ENCODE measurements around the gene CLRN1.

CLRN1 gene

DNA sequence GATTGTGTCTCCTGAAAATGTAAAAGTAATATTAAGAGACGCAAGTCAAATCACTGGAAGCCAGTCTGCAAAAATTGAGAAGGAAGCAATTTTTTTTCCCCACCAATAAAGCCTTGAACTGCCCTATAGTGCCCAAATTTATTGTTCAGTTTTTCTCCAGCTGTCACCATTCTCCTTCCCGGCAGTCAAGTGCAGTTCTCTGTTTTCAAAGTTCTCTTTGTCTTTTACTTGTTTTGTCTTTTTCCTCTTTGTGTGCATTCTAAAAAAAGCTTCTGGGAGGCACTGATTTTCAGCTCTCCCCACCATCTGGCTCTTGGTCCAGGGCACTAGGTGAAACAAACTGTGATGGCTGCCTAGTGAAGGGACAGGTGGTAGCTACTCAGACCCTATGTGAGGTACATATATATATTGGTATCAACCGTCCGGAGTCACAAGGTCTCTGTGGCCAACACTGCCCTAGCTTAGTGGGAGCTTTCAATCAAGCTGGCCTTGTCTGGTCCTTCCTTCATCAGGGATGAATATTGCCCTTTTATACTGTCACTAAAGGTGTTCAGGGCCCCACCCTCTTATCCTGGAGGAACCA is 6.1 kb upstream of the CLRN1 start:
- intact Hi-C loops (cut with DNase I) = no loop called here
- no peak for DNase-seq

DNA sequence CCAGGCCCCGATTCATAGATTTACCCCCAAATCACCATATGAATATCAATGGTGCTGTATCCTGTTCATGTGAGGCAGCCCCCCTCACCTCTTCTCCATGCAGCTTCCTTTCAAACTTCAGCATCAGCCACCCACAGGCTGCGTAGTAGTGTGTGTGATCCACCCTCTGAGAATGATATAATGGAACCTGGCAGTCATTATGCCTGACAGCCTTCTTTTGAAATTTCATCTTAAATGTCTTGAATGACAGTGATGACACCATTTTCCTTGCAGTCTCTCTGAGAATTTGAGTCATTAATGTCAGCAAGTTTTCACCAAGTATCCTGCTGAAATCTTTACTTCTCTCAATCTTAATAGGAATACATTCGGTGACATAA is 3.5 kb upstream of the CLRN1 start:
- intact Hi-C loops (cut with DNase I) = no loop called here
- DNase-seq = no peak

DNA sequence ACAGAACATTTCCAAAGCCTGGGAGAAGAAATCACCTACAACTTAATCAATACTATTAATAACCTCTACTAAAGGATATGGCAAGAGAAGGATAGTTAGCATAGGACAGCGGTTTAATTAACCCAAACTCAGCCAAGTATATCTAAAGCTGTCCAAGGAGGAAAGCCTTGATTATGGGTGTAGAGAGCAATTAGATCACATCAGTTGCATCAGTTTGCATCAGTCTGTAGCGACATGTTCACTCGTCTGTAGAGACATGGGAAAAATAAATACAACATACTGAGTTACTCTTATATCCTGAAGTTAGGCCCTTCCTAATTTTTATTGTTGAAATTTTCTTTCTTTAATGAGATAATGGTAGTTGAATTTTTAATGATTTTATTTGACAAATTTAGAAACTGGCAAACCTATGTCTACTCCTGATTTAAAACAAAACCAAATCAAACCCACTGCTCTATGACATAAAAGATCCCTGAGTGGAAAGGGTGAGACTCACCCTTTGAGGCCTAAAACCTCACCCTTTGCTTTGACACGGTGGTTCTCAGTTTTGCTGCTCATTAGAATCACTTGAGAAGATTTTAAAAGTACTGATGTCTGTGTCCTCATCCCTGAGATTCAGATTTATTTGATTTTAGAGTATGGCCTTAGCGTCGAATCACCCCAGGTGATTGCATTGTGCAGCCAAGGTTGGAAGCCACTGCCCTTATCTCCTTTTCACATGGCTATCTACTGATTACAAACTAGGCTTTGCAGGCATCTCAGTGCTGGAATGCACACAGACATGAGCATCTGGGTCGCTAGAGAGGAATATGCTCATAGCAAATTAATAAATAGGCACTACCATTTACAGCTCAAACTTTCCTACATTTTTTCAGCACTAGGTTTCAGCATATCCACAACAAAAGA is 2.8 kb upstream of the CLRN1 start:
- no peak for DNase-seq
- intact Hi-C loops (cut with DNase I) = no loop called here

DNA sequence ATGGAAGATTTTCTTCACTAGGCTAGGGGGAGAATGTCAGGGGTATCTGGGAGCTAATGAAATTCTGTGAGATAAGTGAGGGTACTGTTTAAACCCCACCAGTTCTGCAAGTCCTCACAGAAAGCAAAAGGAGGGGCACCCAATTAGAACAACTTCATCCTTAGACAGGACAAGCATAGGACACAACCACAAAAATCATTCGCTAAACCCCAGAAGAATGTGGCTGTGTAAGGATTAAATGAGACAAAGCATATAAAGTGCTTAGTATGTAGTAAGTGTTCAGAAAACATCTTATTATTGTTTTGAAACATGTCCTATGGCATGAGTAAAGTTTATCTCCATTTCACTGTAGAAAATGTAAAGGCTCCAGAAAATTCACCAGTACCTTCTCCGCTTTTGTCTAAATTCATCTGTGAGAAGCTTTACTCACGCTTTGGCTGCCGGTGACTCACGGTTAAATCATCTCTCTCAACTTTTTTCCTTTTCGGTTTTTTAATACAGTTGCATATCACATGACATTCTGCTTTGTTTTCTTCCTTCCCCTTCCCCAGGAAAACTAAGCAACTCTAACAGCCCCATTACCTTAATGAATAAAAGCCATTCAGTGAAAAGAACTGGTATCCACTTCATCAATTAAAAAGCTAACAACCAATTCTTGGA is 1.7 kb downstream of the CLRN1 start:
- intact Hi-C loops (cut with DNase I) = no loop called here
- DNase-seq = no peak

DNA sequence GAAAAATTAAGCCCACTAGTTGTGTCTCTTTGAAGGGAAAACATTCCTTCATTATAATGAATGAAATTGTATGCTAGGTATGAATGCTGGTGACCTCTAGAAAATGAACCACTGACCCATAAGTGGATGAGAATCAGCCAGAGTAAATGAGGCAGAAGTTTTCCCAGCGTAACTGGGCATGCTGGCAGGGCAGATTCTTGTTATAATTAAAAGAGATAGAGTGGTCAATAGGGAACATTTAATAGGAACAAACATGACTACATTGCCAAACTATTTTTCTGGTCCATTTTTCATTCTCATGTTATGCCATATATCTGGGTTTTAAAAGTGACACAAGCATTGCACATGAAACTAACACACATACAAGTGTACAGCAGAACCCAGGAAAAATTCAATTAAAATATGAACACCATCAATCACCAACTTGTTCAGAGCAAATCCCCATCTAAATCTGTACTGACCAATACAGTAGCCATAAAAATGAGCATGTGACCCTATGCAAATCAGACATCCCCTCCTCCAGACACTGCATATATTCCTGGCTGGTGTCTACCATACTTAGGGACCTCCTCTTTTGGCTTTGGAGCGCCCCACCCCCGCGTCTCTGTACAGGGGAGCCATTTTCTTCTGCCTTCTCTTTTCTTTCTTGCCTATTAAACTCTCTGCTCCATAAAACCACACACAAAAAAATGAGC is 4.0 kb downstream of the CLRN1 start:
- intact Hi-C loops (cut with DNase I) = no loop called here
- DNase-seq = no peak

DNA sequence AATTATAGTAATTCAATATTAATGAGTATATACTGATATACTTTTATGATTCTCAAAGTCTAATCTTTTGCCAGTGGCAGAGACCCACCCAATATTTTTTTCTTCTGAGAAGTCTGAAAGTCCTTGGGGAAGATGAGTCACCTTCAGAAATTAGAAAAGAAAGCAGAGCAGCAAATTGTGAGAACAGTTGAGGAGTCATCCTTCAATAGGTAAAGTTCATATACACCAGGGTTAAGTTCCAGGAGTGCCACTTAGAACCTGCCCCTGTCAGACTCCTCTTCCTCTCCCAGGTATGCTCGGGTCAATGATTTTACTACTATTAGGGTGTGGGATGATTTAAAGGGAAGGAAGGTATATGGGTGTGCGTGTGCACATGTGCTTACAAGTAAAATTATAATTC is 7.1 kb downstream of the CLRN1 start:
- DNase-seq = no peak
- intact Hi-C loops (cut with DNase I) = no loop called here

DNA sequence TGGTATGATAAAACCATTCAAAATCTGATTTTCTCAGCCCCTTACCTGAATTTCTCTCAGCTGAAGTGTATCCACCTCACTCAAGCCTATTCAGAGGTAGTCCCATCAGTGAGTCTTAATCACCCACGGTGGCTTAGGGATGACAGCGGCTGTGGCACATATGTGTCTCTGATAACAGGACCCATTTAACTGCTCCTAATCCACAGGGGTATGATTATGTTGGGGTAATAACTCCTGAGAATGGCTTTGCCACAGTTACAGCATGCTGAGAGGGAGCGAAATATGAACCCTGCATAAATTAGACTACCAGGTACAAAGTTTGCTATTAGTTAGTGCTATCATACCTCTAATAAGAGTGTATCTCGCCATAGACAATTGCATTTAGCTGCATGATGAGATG is 10.6 kb downstream of the CLRN1 start:
- intact Hi-C loops (cut with DNase I) = no loop called here
- DNase-seq = no peak

DNA sequence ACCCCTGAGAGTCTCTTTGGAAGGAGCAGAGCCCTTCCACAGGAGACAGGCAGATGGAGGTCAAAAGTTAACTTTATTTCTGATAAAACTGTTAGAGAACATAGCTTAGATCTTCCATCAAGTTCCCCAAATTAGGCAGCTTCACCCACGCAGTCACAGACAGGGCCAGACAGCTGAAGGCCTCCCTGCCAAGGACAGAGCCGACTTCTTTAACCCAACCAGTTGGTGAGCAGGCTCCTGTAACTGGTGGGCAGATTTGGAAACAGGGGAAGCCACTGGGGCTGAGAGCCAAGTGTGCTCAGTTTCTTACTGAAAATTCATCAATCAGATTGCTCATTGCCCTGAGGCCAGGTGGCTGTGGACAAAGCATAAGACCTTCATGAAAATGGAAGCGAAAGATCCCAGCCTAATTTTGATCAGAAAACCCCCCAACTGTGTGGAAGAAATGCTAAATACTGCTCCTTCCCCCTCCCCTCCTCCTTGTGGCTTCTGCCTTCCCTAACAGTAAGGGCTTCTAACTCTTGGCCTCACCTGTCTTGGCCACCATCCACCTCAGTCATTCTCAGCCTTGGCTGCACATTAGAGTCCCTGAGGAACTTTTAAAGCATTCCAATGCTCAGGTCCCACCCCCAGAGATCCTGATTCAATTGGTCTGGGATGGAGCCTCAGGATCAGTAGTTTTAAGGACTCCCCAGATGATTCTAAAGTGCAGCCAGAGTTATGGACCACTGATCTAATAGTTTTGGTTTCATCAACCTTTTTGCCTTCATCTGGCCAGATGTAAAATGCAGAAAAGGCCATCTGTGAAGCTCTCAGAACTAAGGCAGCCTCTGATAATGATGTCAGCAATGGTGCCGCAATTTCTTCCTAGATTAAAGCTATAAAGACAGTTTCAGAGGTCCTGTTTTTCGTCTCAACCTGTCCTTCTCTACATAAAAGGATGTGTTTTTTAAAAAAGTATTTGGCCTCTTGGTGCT is 11.5 kb downstream of the CLRN1 start:
- intact Hi-C loops (cut with DNase I) = no loop called here
- no peak for DNase-seq

DNA sequence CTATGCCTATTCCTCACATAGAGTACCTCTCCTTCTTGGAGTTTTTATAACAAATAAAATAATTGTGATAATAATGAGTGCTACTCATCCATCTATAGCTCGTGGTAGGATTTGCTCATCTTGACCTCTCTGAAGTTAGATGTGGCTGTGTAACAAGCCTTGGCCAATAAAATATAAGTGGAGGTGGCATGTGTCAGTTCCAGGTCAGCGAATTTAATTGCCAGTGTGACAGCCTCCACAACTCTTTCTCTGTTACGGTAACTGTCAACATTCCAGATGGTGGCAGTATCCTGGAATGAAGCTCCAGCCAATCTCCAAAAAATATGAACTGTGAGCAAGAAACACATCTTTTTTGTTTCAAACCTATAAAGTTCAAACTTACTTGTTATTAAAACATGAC is 13.8 kb downstream of the CLRN1 start:
- no peak for DNase-seq
- intact Hi-C loops (cut with DNase I) = no loop called here

DNA sequence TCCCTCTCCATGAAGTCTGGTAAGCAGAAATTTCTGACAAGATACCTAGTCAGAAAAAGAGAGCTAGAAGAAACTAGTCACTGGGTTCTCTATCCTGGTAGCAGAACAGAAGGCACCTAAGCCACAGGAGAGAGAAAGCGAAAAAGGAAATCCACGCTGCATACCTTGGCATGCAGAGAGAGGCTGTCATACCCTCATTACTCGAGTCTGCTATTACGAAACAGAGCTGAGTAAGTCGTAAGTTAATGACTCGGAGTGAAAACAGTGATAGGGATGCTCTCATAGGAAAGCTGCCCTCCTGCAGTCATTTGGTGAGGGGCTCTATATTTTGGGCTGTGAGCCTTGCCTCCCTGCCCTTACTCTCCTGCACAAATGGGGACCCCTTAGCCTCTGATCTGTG is 16.2 kb downstream of the CLRN1 start:
- intact Hi-C loops (cut with DNase I) = no loop called here
- no peak for DNase-seq

DNA sequence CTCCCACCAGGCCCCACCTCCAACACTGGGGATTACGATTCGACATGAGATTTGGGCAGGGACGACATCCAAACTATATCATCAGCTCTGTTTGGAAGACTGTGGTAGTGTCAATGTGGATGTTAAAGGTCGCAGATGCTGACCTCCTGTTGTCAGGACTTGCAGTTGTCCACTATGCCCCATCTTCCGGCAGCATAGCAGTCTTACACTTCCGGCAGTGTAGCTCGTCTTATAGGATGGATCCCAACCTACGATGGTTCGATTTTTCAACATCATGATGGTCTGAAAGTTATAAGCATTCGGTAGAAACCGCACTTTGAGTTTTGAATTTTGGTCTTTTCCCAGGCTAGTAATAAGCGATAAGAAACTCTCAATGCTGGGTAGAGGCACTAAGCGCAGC is 20.6 kb downstream of the CLRN1 start:
- intact Hi-C loops (cut with DNase I) = no loop called here
- DNase-seq = no peak

DNA sequence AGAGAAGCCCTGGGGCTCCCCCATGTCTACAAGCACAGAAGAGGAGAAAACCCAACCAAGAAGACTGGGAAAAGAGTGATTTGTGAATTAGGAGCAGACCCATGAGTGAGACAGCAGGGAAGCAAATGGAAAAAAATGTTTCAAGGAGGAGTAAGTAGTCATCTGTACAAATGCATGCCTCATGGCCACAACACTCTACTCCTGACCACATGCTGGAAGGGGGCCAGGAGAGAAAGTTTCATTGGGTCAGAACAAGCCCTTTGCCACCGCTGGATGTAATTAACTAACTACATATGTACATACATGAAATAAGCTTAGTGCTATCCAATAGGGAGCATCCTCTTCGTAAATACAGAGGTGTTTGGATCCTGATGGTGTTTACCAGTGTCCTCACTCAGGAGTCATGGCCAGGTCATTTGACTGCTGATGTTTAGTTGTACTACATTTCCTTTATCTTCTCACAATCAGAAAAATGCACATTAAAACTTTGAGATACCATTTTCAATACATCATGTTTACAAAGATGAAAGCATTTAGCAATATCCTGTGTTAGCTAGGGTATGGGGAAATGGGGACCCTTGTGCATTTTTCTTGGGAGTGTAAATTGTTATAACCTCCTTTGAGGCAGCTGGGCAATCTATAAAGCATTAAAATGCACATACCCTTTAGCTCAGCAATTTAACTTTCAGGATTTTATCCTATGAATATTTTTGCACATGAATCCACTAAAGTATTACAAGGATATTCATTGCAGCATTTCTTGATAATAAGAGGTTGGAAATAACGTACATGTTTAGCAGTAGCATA is 27.1 kb downstream of the CLRN1 start:
- intact Hi-C loops (cut with DNase I) = no loop called here
- no peak for DNase-seq

DNA sequence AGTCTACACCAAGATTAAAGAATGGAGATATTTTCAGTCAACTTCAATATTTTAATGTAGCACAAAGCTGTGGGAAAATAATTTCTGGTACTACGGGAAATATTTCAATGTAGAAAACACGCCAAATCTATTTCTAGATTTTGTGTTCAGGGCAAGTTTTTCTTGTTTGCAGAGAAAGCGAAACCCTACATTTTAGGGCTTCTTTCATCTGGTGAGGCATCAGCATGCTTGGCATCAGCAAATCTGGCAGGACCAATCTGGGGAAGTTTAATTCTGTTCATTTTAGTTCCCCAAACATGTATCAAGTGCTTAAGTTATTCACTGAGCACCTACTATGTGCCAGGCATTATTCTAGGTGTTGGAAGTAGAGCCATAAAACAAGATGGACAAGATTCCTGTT is 30.3 kb downstream of the CLRN1 start:
- intact Hi-C loops (cut with DNase I) = no loop called here
- DNase-seq = no peak

DNA sequence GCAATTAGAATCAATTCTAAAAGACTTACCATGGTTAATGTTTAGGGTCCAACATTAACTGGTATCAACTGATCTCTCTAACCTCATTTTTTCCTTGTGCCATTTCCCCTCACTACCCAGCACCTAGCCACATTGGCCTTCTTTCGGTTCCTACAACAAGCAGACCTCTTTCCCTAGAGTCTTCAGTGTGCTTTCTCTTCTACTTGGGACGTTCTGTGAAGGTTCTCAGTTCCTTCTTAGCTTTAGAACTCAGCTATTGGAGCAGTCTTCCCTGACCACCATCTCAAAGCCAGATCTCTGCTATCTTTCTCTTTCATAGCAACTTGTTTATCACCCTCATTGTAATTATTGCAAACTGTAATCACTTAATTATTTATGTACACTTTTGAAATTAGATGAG is 35.8 kb downstream of the CLRN1 start:
- intact Hi-C loops (cut with DNase I) = no loop called here
- no peak for DNase-seq

DNA sequence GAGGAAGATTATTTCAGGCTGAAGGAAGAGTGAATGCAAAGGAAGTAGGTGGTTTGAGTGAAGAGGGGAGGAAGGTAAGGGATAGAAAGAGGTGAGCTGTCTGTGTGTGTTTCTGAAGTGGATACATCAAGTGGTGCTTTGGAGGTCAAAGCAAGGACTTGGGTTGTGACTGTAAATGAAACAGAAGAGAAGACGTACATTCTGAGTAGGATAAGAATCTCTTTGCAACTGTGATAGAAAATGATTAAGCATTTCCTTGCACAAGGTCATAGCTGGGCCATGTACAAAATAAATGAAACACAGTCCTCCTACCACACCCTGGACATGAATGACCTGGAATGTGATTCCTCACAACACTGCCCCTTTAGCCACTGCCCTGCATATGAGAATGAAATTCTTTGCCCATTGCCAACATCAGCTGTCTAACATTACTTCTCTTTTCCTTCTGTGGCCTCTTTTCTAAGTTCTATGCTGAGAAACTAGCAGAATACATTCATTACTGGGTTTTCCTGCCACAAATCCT is 39.0 kb downstream of the CLRN1 start:
- no peak for DNase-seq
- intact Hi-C loops (cut with DNase I) = no loop called here

DNA sequence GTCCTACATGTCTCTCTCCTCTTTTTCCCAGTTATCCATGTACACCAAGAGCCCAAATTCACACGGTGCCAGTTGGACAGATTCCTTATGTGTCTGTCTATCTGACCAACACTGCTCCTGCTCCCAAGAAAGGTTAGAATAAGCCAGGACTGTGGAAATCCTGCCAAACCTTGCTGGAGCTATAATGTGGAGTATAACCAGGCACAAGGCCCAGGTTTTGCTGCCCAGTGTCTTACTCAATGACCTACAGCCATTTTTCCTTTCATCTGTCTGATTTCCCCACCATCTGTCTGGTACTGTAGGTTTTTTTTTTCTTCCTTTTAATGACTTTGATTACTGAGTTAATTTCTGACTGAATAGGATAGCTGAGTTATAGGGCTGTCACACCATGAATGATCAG is 40.8 kb downstream of the CLRN1 start:
- no peak for DNase-seq
- intact Hi-C loops (cut with DNase I) = no loop called here

DNA sequence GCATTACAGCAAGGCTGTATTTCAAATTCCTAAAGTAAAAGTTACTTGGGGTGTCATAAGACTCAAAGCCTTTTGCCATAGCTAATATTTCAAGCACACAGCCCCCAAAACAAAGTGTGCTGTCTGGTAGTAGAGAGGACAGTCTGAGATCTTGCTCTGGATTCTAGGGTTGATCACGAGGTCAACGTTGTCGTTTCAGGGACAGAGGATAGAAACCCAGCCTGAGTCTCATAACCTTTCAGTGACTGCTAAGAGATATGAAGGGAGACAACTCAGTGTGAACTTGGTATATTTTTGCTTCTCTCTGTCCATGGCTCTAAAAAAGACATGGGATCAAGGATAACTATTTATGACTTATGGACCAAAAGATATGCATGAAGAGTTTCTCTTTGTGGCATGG is 41.7 kb downstream of the CLRN1 start:
- no peak for DNase-seq
- intact Hi-C loops (cut with DNase I) = no loop called here

DNA sequence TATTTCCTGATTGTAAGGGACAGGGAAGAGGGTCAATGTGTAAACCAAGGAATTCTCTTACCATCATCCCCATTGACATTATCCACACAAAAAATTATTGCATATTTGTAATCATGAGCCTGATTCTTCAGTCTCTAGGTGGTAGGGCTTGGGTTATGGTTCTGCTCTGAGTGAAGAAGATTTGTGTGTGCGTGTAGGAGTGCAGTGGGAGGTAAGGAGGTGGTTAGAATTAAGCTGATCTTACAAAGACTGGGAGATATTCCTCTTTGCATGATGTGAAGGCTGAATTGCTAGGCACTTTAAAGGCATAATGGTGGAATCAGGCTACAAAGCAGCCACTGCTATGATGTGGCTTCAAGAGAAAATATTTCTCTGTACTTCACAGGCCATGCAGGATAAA is 44.3 kb downstream of the CLRN1 start:
- no peak for DNase-seq
- intact Hi-C loops (cut with DNase I) = loop anchor here (10.0 kb wide), 1 partner anchor 217 kb away; no protein-coding TSS in a partner anchor

DNA sequence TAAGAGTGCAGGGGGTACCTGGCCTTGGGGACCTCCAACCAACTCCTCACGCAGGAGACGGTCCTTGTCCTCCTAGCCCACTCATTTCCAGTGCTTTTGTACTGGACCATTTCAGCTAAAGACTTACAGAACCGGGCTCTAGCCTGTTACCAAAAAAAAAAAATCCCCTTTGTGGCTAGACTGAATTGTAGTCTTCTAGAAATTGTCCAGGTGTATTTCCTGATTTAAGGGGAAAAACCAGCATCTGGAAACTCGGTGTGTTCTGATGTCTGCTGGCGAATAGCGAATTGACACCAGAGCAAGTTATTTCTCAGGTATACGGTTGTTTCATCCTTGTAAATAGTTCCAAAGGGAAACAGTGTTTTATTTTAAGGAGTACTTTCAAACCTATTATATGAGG is 46.2 kb downstream of the CLRN1 start:
- intact Hi-C loops (cut with DNase I) = loop anchor here (10.0 kb wide), 1 partner anchor 218 kb away; no protein-coding TSS in a partner anchor

More for the DNA sequence above, 46.2 kb downstream of the CLRN1 start:
- DNase-seq = no peak
